NCI-H2196 treated with DMSO at 0.1 percent for 48 hours (cell line): Measurements from ENCODE around the gene KIAA1755.

Source experiments
- DNase-seq: peaks from one replicate; lab custom pipeline; 2025; ENCODE audit not compliant: unreplicated experiment; lab: John Stamatoyannopoulos, UW

Gene KIAA1755

GRCh38 chr20:38192323-38192885, 68.1 kb downstream of the KIAA1755 start:
- DNase-seq: no peak

GRCh38 chr20:38191654-38192053, 68.9 kb downstream of the KIAA1755 start:
- DNase-seq: no peak

- DNase-seq: no peak
These were observed 69.6 kb downstream of the KIAA1755 start for GRCh38 chr20:38190936-38191371.

- no peak for DNase-seq
These were observed 70.4 kb downstream of the KIAA1755 start for GRCh38 chr20:38190166-38190565.

DNA sequence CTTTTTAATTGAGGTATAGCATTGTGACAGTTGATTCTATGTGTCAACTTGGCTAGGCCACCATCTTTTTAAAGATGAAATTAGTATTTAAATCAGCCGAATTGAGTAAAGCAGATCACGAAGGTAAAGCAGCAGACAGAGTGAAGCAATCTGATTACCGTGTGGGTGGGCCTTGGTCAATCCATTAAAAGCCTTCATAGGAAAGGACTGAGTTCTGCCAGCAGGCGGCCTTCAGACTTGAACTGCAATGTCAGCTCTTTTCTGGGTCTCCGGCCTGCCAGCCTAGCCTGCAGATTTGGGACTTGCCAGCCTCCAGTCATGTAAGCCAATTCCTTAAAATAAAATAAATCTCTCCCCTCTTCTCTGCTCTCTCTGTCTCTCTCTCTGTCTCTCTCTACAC, 73.0 kb downstream of the KIAA1755 start:
- no peak for DNase-seq

DNA sequence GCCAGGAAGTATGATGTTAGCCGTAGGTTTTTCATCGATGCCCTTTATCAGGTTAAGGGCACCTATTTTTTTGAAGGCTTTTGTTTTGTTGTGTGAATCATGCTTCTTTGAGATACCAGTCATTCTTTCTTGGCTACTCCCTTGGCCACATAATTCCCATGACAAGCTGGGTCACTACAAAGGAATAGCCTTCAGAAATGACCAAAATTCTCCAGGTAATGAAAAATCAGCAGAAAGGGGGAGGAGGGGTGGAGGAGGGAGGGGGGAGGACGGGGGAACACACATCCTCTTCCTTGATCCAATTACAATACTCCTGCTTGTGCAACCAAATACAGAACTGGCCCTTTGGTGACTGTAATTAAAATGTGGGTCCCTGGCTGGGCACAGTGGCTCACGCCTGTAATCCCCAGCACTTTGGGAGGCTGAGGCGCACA, 73.7 kb downstream of the KIAA1755 start:
- no peak for DNase-seq

DNA sequence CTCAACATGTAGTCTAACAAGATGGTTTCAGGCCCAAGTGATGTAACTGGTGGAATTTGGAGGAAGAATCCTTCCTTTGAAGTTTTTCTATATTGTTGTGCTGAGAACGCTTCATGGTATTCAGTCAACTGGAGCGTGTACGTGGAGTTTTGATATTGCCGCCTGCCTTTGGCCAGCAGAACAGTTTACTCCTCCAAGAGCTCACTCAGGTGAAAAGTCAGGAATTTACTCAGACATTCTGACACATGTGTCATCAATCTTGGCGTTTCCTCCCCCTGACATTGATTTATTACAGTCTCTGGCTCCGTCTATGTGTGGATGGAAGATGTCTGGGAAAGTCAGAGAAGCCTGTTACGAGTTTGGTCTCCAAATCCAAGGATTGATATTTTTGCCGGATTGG, 76.4 kb downstream of the KIAA1755 start:
- DNase-seq: no peak

DNA sequence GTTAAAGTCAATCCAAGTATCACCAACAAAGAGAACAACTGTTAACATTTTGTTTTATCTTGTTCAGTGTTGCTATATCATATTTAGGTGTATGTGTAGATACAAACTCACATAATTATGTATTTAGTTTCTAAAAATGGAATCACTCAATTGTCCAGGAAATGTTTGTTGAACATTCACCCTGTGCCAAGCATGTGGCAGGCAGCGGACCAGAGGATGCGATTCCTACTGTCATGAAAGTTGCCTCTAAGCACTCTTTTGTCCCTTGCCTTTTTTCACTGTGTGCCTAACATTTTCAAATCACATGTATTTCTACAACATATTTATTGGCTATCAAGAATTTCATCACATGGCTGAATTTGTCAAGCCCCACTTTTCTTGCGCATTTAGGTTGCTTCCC, 78.6 kb downstream of the KIAA1755 start:
- DNase-seq: no peak

- DNase-seq: no peak
These were observed 79.2 kb downstream of the KIAA1755 start for GRCh38 chr20:38181207-38181801.

DNA sequence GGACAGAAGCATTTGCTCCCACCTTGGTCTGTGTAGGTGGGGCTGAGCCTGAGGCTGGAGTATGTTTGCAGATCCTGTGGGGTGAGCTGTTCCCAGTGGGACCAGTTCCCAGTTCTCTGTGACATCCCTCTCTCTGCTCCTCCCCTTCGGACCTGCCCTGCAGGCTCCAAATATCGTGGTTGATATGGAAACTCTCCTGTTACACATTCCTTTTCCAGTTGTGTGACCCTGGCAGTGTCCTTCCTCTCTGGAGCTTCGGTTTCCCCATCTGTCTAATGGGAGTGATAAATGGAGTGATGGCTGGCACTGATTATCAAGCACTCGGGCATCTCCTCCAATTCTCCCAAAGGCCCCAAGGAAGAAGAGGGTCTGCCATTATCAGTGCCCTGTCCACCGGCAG, 79.8 kb downstream of the KIAA1755 start:
- DNase-seq: no peak

DNA sequence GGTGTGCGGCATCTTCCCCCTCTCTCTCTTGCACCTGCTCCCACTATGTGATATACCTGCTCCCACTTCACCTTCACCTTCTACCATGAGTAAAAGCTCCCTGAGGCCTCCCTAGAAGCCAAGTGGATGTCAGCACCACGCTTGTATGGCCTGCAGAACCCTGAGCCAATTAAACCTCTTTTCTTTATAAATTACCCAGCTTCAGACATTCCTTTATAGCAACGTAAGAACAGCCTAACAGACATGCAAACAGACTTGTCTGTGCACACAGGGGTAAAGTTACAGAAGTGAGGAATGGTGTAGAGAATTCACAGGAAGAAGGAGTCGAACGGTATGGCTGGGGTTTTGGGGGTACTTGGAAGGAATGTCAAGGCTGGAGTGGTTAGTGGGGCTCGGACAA, 80.7 kb downstream of the KIAA1755 start:
- no peak for DNase-seq

GRCh38 chr20:38178581-38178980, 82.0 kb downstream of the KIAA1755 start:
- DNase-seq: no peak

DNA sequence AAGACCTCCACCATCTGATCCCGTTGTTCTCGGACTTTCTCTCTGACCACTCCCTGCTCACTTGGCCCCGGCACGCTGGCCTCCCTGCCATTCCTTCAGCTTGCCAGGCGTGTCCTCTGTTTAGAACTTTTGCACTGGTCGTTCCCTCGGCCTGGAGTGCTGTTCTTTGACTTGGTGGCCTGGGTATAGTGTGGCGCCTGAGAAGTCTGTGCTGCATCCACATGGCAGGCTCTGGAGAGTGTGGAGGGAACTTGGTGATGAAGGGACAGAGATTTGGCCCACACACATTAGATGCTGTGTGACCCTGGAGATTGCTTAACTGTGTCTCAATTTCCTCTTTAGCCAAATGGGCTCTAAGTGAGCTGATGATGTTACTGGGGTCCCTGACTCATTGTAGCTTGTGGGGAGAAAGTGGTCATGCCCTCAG, 82.5 kb downstream of the KIAA1755 start:
- no peak for DNase-seq

DNA sequence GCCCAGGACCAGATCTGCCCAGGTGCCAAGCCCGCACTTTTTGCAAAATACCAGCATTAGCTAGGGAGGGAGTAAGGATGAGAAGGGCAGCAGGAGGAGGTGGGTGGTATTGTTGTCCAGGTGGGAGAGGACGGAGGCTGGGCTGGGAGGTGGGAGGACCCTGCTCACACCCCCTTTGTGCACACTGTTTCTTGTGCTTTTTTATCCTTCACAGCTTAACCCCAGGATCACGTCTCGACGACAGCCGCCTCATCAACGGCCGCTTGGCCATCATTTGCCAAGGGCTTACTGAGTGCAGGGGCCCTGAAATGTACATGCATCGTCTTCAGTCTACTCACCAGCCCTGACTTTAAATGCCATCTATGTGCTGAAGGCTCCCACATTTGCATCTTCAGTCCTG, 83.3 kb downstream of the KIAA1755 start:
- DNase-seq: no peak

- DNase-seq: no peak
These were observed 85.0 kb downstream of the KIAA1755 start for GRCh38 chr20:38175304-38176180.

DNA sequence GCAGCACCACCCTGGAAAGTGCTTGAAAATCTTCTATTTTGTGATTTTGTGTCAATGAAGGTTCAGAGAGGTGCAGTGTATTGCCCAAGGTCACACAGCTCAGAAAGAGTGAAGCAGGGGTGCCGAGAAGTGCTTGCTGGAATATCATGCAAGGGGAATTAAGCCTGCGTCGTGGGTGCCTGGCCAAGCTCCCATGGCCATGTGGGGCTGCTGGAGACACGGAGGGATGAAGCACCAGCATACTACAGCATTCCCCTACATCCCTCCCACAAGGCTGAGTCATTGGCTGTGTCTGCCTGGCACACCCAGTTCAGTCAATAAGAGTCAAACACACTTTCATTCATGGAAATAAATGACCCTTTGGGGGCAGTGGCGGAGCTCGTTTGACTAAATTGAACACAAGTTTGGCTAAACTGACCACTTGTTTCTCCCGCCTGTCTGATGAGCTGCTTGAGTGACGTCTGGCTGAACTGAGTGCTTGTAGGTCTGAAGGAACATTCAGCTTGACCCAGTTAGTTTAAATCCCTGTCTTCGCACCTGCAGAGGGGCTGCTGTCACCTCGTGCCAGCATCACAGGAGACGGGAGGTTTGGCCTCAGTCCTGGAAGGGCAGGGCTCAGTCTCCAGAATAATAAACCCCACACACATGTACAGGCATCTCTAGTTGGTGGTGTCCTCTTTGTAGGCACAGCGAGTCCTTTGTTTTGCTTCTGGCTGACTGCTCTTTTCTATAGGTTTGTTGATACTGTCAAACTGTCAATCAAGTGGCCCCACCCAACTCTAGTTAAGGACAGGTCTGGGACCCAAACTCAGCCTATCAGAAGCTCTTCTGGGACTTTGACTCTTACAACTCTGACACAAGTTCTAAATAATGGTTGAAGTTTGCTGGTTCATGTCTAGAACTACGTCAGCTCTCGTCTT, 87.0 kb downstream of the KIAA1755 start:
- no peak for DNase-seq

GRCh38 chr20:38172408-38172807, 88.1 kb downstream of the KIAA1755 start:
- DNase-seq: no peak

DNA sequence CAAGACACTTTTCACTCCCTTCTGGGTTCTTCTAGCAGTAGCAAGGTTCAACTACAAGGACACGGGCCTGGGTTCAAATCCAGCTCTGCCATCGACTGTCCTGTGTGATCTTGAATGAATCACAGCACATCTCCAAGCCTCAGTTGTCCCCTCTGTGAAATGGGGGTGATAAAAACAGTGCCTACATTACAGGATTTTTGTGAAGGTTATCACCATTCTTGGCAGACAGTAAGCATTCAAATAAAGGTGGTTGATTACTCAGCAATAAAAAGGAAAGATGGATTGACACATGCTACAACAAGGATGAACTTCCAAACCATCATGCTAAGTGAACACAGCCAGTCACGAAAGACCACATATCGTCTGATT, 88.9 kb downstream of the KIAA1755 start:
- no peak for DNase-seq

- no peak for DNase-seq
These were observed 89.5 kb downstream of the KIAA1755 start for GRCh38 chr20:38170826-38171674.

DNA sequence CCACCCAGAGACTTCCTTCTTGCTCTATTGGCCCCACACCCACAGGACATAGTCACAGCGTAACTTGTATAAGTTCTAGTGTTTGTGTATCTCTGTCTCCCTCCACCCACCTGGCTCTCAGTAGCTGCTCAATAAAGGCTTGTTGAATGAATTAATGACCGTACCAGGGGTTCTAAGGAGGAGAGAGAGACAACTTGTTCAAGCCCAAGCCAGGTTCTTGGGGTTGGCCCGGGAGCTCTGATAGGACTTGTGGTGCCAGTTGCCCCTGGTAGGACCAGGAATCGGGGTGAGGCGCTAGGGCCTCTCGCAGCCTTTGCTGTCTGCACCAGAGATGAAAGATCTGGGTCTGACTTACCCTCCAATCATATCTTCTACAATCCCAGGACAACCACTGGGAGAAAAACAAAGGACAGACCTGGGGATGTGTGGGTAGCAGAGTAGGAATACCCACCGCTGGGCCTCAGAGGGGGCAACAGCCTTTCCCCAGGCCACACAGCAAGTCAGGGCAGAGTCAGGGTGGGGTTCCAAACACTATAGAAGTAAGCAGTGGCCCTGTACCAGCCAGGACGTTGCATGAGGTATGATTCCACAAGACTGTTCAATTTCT, 90.2 kb downstream of the KIAA1755 start:
- DNase-seq: no peak
